ENCODE measurements around the gene HSD17B3.
"Not testable (repeated sequence)": the region's sequence is repeated elsewhere in the genome, so short reads cannot be mapped to it uniquely, and the experiment has no call there.

HSD17B3 gene

GRCh38 chr9:96302021-96302420 lies at the start of gene HSD17B3:
HSD17B3 (minus strand) TSS chr9:96302176; CDS start chr9:96302104, 72 bp downstream.
- no peaks in the 10 kb centered on the region for H3K4me1 Mint-ChIP-seq (ENCODE audit: low read depth)
- H3K27ac Mint-ChIP-seq, result no peak within 1 kb of the TSS
- H3K27me3 Mint-ChIP-seq (ENCODE audit: low read depth), result peaks cover 8% of the 10 kb centered on the region
- H3K9me3 Mint-ChIP-seq, result no peaks in the 10 kb centered on the region
- H3K36me3 Mint-ChIP-seq (ENCODE audit: low read depth), result no peaks in the 10 kb centered on the region
- H3K4me3 Mint-ChIP-seq, result no peak within 1 kb of the TSS

- Mint-ChIP-seq H3K36me3 (ENCODE audit: low read depth) (peaks cover 1% of the 10 kb centered on the region), H3K9me3 (no peaks in the 10 kb centered on the region), H3K27ac (no peak overlapping the region), H3K4me1 (ENCODE audit: low read depth) (no peaks in the 10 kb centered on the region), H3K4me3 (no peak overlapping the region), H3K27me3 (ENCODE audit: low read depth) (no peaks in the 10 kb centered on the region)
Measured at GRCh38 chr9:96350866-96351265, 48.9 kb upstream of the HSD17B3 start.

- Mint-ChIP-seq H3K4me3 (no peak overlapping the region), H3K4me1 (ENCODE audit: low read depth) (no peaks in the 10 kb centered on the region), H3K36me3 (ENCODE audit: low read depth) (peaks cover 1% of the 10 kb centered on the region), H3K27me3 (ENCODE audit: low read depth) (no peaks in the 10 kb centered on the region), H3K27ac (no peak overlapping the region), H3K9me3 (no peaks in the 10 kb centered on the region)
Measured at GRCh38 chr9:96348261-96348660, 46.3 kb upstream of the HSD17B3 start.

GRCh38 chr9:96345551-96345950 lies 43.6 kb upstream of the HSD17B3 start:
- H3K27ac Mint-ChIP-seq, result no peak overlapping the region
- H3K9me3 Mint-ChIP-seq, result no peaks in the 10 kb centered on the region
- no peaks in the 10 kb centered on the region for H3K36me3 Mint-ChIP-seq (ENCODE audit: low read depth)
- H3K27me3 Mint-ChIP-seq (ENCODE audit: low read depth), result no peaks in the 10 kb centered on the region
- H3K4me3 Mint-ChIP-seq, result no peak overlapping the region
- no peaks in the 10 kb centered on the region for H3K4me1 Mint-ChIP-seq (ENCODE audit: low read depth)

GRCh38 chr9:96344458-96345180 lies 42.6 kb upstream of the HSD17B3 start:
- no peaks in the 10 kb centered on the region for H3K36me3 Mint-ChIP-seq (ENCODE audit: low read depth)
- H3K27me3 Mint-ChIP-seq (ENCODE audit: low read depth), result no peaks in the 10 kb centered on the region
- no peaks in the 10 kb centered on the region for H3K9me3 Mint-ChIP-seq
- H3K27ac Mint-ChIP-seq, result no peak overlapping the region
- H3K4me1 Mint-ChIP-seq (ENCODE audit: low read depth), result no peaks in the 10 kb centered on the region
- no peak overlapping the region for H3K4me3 Mint-ChIP-seq

- Mint-ChIP-seq H3K27ac (no peak overlapping the region), H3K4me3 (no peak overlapping the region), H3K9me3 (no peaks in the 10 kb centered on the region), H3K36me3 (ENCODE audit: low read depth) (no peaks in the 10 kb centered on the region), H3K27me3 (ENCODE audit: low read depth) (no peaks in the 10 kb centered on the region), H3K4me1 (ENCODE audit: low read depth) (no peaks in the 10 kb centered on the region)
Measured at GRCh38 chr9:96343515-96344360, 41.8 kb upstream of the HSD17B3 start.

GRCh38 chr9:96342571-96343245 lies 40.7 kb upstream of the HSD17B3 start:
- Mint-ChIP-seq H3K36me3 (ENCODE audit: low read depth) (no peaks in the 10 kb centered on the region), H3K4me3 (no peak overlapping the region), H3K4me1 (ENCODE audit: low read depth) (no peaks in the 10 kb centered on the region), H3K9me3 (no peaks in the 10 kb centered on the region), H3K27me3 (ENCODE audit: low read depth) (no peaks in the 10 kb centered on the region), H3K27ac (no peak overlapping the region)

GRCh38 chr9:96340707-96341106 lies 38.7 kb upstream of the HSD17B3 start:
- Mint-ChIP-seq H3K4me1 (ENCODE audit: low read depth) (no peaks in the 10 kb centered on the region), H3K36me3 (ENCODE audit: low read depth) (no peaks in the 10 kb centered on the region), H3K27me3 (ENCODE audit: low read depth) (no peaks in the 10 kb centered on the region), H3K9me3 (no peaks in the 10 kb centered on the region), H3K27ac (no peak overlapping the region), H3K4me3 (no peak overlapping the region)

GRCh38 chr9:96338299-96338698 lies 36.3 kb upstream of the HSD17B3 start:
- H3K9me3 Mint-ChIP-seq, result no peaks in the 10 kb centered on the region
- no peak overlapping the region for H3K4me3 Mint-ChIP-seq
- H3K4me1 Mint-ChIP-seq (ENCODE audit: low read depth), result no peaks in the 10 kb centered on the region
- H3K27ac Mint-ChIP-seq, result no peak overlapping the region
- no peaks in the 10 kb centered on the region for H3K27me3 Mint-ChIP-seq (ENCODE audit: low read depth)
- H3K36me3 Mint-ChIP-seq (ENCODE audit: low read depth), result peaks cover 1% of the 10 kb centered on the region

- H3K4me1 Mint-ChIP-seq (ENCODE audit: low read depth), result no peaks in the 10 kb centered on the region
- H3K27ac Mint-ChIP-seq, result no peak overlapping the region
- no peak overlapping the region for H3K4me3 Mint-ChIP-seq
- H3K9me3 Mint-ChIP-seq, result no peaks in the 10 kb centered on the region
- peaks cover 1% of the 10 kb centered on the region for H3K36me3 Mint-ChIP-seq (ENCODE audit: low read depth)
- H3K27me3 Mint-ChIP-seq (ENCODE audit: low read depth), result no peaks in the 10 kb centered on the region
Measured at GRCh38 chr9:96333958-96334357, 32.0 kb upstream of the HSD17B3 start.

- no peaks in the 10 kb centered on the region for H3K4me1 Mint-ChIP-seq (ENCODE audit: low read depth)
- no peak overlapping the region for H3K4me3 Mint-ChIP-seq
- peaks cover 1% of the 10 kb centered on the region for H3K36me3 Mint-ChIP-seq (ENCODE audit: low read depth)
- H3K9me3 Mint-ChIP-seq, result no peaks in the 10 kb centered on the region
- no peak overlapping the region for H3K27ac Mint-ChIP-seq
- no peaks in the 10 kb centered on the region for H3K27me3 Mint-ChIP-seq (ENCODE audit: low read depth)
Measured at GRCh38 chr9:96331236-96331947, 29.4 kb upstream of the HSD17B3 start.

GRCh38 chr9:96327694-96328352 lies 25.8 kb upstream of the HSD17B3 start:
- no peak overlapping the region for H3K4me3 Mint-ChIP-seq
- no peaks in the 10 kb centered on the region for H3K9me3 Mint-ChIP-seq
- no peaks in the 10 kb centered on the region for H3K36me3 Mint-ChIP-seq (ENCODE audit: low read depth)
- H3K27me3 Mint-ChIP-seq (ENCODE audit: low read depth), result peaks cover 4% of the 10 kb centered on the region
- H3K27ac Mint-ChIP-seq, result no peak overlapping the region
- no peaks in the 10 kb centered on the region for H3K4me1 Mint-ChIP-seq (ENCODE audit: low read depth)

- Mint-ChIP-seq H3K27ac (no peak overlapping the region), H3K27me3 (ENCODE audit: low read depth) (peaks cover 4% of the 10 kb centered on the region), H3K4me3 (no peak overlapping the region), H3K9me3 (no peaks in the 10 kb centered on the region), H3K36me3 (ENCODE audit: low read depth) (no peaks in the 10 kb centered on the region), H3K4me1 (ENCODE audit: low read depth) (no peaks in the 10 kb centered on the region)
Measured at GRCh38 chr9:96323169-96323568, 21.2 kb upstream of the HSD17B3 start.

- H3K4me1 Mint-ChIP-seq (ENCODE audit: low read depth); H3K27me3 Mint-ChIP-seq (ENCODE audit: low read depth); H3K9me3 Mint-ChIP-seq; H3K4me3 Mint-ChIP-seq; H3K36me3 Mint-ChIP-seq (ENCODE audit: low read depth); H3K27ac Mint-ChIP-seq: not testable (repeated sequence)
Measured at GRCh38 chr9:96322736-96323135, 20.8 kb upstream of the HSD17B3 start.
